Endothelial cell of umbilical vein (primary cell): ENCODE data around the gene CHMP1A.

Experiments used
- GATA2 ChIP-seq: IDR thresholded peaks from 2 replicates; pipeline ENCODE4 v1.7.0; 2011; ENCODE audit warnings: low read depth, mild to moderate bottlenecking, moderate library complexity, mixed read lengths, low read length; ENCODE audit not compliant: insufficient read length, insufficient read depth
- POLR2A ChIP-seq: IDR thresholded peaks from 2 replicates; pipeline ENCODE4 v1.6.1; 2012; ENCODE audit warnings: low read depth, mild to moderate bottlenecking, control low read depth, low read length
- TF ChIP-seq, protein P1 (sequence below), 2 donors: IDR thresholded peaks; 1 replicate in 1 of 2; 2 replicates in 1 of 2; pipeline ENCODE4 v1.5.1; 2011; ENCODE audit warnings: low read length in 2 of 2, mild to moderate bottlenecking in 2 of 2, moderate library complexity in 2 of 2, control low read depth in 1 of 2, inconsistent platforms in 1 of 2, low read depth in 1 of 2; ENCODE audit not compliant: insufficient read depth in 1 of 2; ENCODE audit errors: extremely low read depth in 1 of 2
- TF ChIP-seq, protein P2 (sequence below): IDR thresholded peaks from 2 replicates; pipeline ENCODE4 v1.6.1; 2011; ENCODE audit not compliant: insufficient read depth, insufficient read length

DNA sequence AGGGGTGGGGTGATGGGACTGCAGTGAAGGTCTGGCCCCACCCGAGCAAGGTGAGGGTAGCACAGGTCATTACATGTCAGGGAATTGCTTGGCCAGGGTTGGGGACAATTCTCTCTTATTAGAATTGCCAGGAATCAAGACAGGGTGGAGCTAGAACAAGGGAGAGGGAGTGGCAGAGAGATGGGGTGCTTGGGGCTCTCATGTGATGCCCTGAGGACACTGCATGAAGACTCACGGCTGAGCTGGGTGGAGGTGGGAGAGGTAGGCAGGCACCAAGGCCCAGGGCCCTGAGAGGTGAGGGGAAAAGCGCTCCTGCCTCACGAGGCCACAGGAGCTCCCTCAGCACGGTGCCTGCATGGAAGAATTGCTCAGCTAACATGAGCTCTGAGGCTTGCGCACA lies 40.5 kb downstream of the CHMP1A start:
- TF ChIP-seq, protein P1, sequence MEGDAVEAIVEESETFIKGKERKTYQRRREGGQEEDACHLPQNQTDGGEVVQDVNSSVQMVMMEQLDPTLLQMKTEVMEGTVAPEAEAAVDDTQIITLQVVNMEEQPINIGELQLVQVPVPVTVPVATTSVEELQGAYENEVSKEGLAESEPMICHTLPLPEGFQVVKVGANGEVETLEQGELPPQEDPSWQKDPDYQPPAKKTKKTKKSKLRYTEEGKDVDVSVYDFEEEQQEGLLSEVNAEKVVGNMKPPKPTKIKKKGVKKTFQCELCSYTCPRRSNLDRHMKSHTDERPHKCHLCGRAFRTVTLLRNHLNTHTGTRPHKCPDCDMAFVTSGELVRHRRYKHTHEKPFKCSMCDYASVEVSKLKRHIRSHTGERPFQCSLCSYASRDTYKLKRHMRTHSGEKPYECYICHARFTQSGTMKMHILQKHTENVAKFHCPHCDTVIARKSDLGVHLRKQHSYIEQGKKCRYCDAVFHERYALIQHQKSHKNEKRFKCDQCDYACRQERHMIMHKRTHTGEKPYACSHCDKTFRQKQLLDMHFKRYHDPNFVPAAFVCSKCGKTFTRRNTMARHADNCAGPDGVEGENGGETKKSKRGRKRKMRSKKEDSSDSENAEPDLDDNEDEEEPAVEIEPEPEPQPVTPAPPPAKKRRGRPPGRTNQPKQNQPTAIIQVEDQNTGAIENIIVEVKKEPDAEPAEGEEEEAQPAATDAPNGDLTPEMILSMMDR (IDR thresholded peaks at IDR 0.05; ENCODE audit: extremely low read depth in 1 of 2, insufficient read depth in 1 of 2, low read depth in 1 of 2, low read length in 2 of 2) = no peak
- TF ChIP-seq POLR2A (no peak), GATA2 (no peak)
- TF ChIP-seq, protein P2, sequence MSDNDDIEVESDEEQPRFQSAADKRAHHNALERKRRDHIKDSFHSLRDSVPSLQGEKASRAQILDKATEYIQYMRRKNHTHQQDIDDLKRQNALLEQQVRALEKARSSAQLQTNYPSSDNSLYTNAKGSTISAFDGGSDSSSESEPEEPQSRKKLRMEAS = no peak
